Osteoblast (primary cell): Measurements from ENCODE around the gene SLX4. TPM values are rescaled to one million over a fixed set of nuclear protein-coding genes. Genes with fewer than 3 reads are reported as not detected.

ENCODE experiments used
- DNase-seq: peaks from one replicate; pipeline ENCODE4 v3.0.0; 2011; ENCODE audit warnings: low spot score, mixed read lengths; ENCODE audit not compliant: insufficient read length; ENCODE audit errors: missing footprints
- H2AFZ ChIP-seq: 2 replicates; pipeline ENCODE4 v1.6.0; 2011; ENCODE audit warnings: mild to moderate bottlenecking, low read length
- H3K27ac ChIP-seq: 2 replicates; pipeline ENCODE4 v1.5.1; 2011; ENCODE audit warnings: mild to moderate bottlenecking, low read depth, low read length, moderate library complexity
- H3K27me3 ChIP-seq: 2 replicates; pipeline ENCODE4 v1.6.0; 2012; ENCODE audit warnings: mild to moderate bottlenecking, control low read depth, inconsistent platforms, low read length, moderate library complexity; ENCODE audit not compliant: insufficient read depth
- H3K36me3 ChIP-seq: 2 replicates; pipeline ENCODE4 v1.5.1; 2011; ENCODE audit warnings: mild to moderate bottlenecking, low read length, control low read depth, moderate library complexity; ENCODE audit not compliant: insufficient read depth
- H3K4me1 ChIP-seq: 2 replicates; pipeline ENCODE4 v1.5.1; 2011; ENCODE audit warnings: mild to moderate bottlenecking, low read length, control low read depth, moderate library complexity; ENCODE audit not compliant: insufficient read depth
- H3K4me2 ChIP-seq: 2 replicates; pipeline ENCODE4 v1.6.0; 2011; ENCODE audit warnings: mild to moderate bottlenecking, low read length; ENCODE audit not compliant: insufficient read depth
- H3K4me3 ChIP-seq: fragments of 200-600 bp; sonication (generic); 3 replicates; pipeline ENCODE4 v1.5.1; 2012; ENCODE audit warnings: mild to moderate bottlenecking, low read length, inconsistent platforms; ENCODE audit not compliant: insufficient read depth
- H3K79me2 ChIP-seq: 2 replicates; pipeline ENCODE4 v1.6.0; 2012; ENCODE audit warnings: mild to moderate bottlenecking, low read length, control low read depth, inconsistent platforms; ENCODE audit not compliant: insufficient read depth
- H3K9me3 ChIP-seq: 2 replicates; pipeline ENCODE4 v1.5.1; 2011; ENCODE audit warnings: low read depth, low read length, control low read depth
- H4K20me1 ChIP-seq: 2 replicates; pipeline ENCODE4 v1.6.0; 2012; ENCODE audit warnings: mild to moderate bottlenecking, low read length, control low read depth; ENCODE audit not compliant: insufficient read depth
- total RNA-seq: library from RNA; depleted of rRNA; stranded (reverse); fragments of >200 nt; gene quantifications from 2 replicates; pipeline ENCODE4 v1.2.3, GENCODE V29; 2012
- TF ChIP-seq, protein P1 (sequence below): IDR thresholded peaks from 2 replicates; pipeline ENCODE4 v1.5.1; 2011; ENCODE audit warnings: mild to moderate bottlenecking, low read depth, low read length, moderate library complexity; ENCODE audit errors: extremely low read depth

The SLX4 gene
- total RNA-seq, 1 donor, result 4.0 TPM

DNA sequence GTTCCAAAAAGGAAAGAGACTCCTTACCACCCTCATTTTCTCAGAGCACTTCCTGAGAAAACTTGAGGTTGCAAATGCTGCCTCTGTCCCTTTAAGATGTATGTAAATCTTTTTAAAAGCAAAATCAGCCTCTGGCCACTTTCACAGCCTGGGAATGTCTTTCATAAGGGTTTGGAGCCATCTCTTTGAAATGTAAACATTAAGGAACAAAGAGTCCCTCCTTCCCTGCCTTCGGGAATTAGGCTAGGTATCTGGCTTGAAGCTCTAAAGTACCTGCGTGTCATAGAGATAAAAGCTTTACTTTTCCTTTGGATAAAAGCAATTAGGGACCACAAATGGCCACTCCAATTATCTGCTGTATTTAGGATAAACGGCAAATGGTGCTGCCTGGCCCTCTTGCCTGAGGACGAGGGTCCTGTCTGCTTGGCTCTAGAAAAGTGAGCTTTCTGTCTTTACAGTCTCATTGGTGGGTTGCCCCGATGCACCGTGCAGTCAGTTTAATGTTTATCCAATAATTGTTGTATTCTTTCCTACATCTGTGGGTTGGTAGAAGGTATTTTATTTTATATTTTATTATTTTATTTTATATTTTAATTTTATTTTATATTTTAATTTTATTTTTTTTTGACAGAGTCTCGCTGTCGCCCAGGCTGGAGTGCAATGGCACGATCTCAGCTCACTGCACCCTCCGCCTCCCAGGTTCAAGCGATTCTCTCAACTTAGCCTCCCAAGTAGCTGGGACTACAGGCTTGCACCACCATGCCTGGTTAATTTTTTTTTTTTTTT lies 58.1 kb downstream of the SLX4 start:
- Histone ChIP-seq H3K4me1 (no peaks in the 10 kb centered on the region), H2AFZ (no peak overlapping the region), H3K4me3 (no peak overlapping the region), H3K27ac (no peak overlapping the region), H3K36me3 (no peaks in the 10 kb centered on the region), H3K4me2 (no peak overlapping the region), H3K27me3 (no peaks in the 10 kb centered on the region), H3K9me3 (no peaks in the 10 kb centered on the region), H4K20me1 (no peaks in the 10 kb centered on the region), H3K79me2 (no peaks in the 10 kb centered on the region)
- DNase-seq, result no peak
- TF ChIP-seq, protein P1, sequence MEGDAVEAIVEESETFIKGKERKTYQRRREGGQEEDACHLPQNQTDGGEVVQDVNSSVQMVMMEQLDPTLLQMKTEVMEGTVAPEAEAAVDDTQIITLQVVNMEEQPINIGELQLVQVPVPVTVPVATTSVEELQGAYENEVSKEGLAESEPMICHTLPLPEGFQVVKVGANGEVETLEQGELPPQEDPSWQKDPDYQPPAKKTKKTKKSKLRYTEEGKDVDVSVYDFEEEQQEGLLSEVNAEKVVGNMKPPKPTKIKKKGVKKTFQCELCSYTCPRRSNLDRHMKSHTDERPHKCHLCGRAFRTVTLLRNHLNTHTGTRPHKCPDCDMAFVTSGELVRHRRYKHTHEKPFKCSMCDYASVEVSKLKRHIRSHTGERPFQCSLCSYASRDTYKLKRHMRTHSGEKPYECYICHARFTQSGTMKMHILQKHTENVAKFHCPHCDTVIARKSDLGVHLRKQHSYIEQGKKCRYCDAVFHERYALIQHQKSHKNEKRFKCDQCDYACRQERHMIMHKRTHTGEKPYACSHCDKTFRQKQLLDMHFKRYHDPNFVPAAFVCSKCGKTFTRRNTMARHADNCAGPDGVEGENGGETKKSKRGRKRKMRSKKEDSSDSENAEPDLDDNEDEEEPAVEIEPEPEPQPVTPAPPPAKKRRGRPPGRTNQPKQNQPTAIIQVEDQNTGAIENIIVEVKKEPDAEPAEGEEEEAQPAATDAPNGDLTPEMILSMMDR, result no peak

DNA sequence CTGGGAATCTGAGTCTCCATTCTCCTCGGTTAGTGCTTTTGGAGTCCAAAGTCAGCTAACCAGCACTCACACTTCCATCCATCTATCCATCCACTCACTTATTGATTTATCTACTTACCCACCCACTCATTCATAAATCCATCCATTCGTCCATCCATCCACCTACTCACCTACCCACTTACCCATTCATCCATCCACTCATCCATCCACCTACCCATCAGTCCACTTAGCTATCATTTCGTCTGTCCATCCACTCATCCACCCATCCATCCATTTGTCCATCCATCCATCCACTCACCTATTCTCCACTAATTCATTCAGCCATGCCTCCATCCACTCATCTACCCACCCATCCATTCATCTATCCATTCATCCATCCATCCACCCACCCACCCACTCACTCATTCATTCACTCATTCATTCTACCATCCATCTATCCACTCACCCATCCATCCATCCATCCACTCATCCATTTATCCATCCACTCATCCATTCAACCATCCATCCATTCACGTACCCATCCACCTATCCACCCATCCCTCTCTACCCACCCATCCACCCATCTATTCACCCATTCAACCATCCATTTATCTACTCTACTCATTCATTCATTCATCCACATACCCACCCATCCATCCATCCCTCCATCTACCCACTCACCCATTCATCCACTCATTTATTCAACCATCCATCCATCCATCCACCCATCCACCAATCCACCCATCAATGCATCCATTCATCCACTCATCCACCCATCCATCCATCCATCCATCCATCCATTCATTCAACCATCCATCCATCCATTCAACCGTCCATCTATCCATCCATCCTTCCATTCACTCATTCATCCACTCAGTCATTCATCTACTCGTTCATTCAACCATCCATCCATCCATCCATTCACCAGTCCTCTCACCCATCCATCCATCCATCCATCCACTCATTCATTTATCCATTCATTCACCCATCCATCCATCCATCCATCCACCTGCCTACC lies 60.3 kb downstream of the SLX4 start:
- Histone ChIP-seq H3K27me3 (no peaks in the 10 kb centered on the region), H3K79me2 (no peaks in the 10 kb centered on the region), H3K4me2 (no peak overlapping the region), H3K36me3 (no peaks in the 10 kb centered on the region), H3K27ac (no peak overlapping the region), H3K4me1 (no peaks in the 10 kb centered on the region), H2AFZ (no peak overlapping the region), H3K9me3 (no peaks in the 10 kb centered on the region), H3K4me3 (no peak overlapping the region), H4K20me1 (no peaks in the 10 kb centered on the region)
- TF ChIP-seq, protein P1, result no peak
- no peak for DNase-seq

DNA sequence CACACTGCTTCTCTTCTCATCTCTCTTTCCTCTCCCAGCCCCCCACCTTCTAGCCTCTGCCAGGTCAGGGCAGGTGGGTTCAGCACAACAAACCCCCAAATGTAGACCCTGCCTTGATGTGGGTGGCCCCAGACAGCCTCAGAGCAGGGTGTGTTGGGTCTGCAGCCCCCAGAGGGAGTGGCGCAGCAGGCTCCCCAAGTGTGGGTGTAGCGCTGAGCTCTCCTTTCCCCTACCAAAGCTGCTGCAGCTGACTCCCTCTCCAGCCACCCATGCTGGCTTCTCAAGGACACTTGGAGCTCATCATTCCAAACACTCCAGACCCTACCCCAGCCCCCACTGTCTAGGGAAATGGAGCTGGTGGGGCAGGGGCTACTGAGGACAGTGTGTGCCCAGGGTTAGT lies 61.5 kb downstream of the SLX4 start:
- H3K79me2 ChIP-seq, result no peaks in the 10 kb centered on the region
- H3K4me2 ChIP-seq, result no peak overlapping the region
- H4K20me1 ChIP-seq, result no peaks in the 10 kb centered on the region
- H3K4me1 ChIP-seq, result no peaks in the 10 kb centered on the region
- H3K4me3 ChIP-seq, result no peak overlapping the region
- H3K9me3 ChIP-seq, result no peaks in the 10 kb centered on the region
- H2AFZ ChIP-seq, result no peak overlapping the region
- H3K27ac ChIP-seq, result no peak overlapping the region
- no peaks in the 10 kb centered on the region for H3K36me3 ChIP-seq
- H3K27me3 ChIP-seq, result no peaks in the 10 kb centered on the region
- no peak for DNase-seq
- TF ChIP-seq, protein P1, result no peak

DNA sequence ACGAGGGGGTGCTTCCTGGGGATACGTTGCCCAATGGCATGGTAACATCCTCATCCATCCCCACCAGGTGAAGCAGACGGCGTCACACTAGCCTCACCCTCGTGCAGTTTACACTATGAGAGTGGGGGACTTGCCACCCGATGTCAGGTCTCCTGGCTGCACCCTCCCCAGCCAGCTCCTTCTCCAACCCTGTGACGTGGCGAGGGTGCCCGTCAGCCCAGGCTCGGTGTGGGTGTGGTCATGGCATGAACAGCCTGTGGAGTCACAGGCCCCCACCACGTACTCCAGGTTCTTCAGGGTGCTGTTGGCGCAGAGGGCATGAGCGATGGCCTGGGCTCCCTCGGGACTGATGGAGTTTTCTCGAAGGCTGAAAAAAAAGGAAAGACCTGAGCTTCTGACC lies 62.5 kb downstream of the SLX4 start:
- TF ChIP-seq, protein P1, result no peak
- no peak overlapping the region for H3K4me3 ChIP-seq
- no peak overlapping the region for H3K4me2 ChIP-seq
- no peaks in the 10 kb centered on the region for H3K79me2 ChIP-seq
- H3K27ac ChIP-seq, result no peak overlapping the region
- no peaks in the 10 kb centered on the region for H3K27me3 ChIP-seq
- no peaks in the 10 kb centered on the region for H3K36me3 ChIP-seq
- H4K20me1 ChIP-seq, result no peaks in the 10 kb centered on the region
- DNase-seq, result no peak
- no peaks in the 10 kb centered on the region for H3K9me3 ChIP-seq
- no peak overlapping the region for H2AFZ ChIP-seq
- H3K4me1 ChIP-seq, result no peaks in the 10 kb centered on the region
